TTC549 (cell line): ENCODE results near the gene CPXM2.

Experiments
- FAIRE-seq: peaks from 2 replicates; lab custom pipeline; 2012; peaks lifted over from hg19 to GRCh38; lab: Jason Lieb, UNC

Gene CPXM2

GRCh38 chr10:123847686-123848432 is 43.7 kb downstream of the CPXM2 start:
- FAIRE-seq, result no peak

DNA sequence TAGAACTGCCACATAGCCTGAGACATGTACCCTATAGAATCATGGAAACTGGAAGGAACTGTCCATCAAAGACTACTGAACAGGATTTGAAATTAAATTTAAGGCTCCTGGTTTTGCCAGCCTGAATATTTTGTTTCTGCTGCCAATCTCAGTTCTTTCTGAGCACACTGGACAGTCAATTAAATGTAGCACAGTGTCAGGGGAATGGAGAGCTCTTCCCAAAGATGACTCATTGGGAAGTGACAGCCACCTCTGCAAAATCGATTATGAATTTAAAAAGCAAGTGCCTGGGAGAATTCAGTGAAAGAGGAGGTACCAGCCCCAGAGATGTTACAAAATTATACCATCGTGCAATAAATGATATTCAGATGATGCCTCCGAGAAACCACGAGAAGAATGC is 47.8 kb downstream of the CPXM2 start:
- no peak for FAIRE-seq

- no peak for FAIRE-seq
These were observed 48.8 kb downstream of the CPXM2 start for GRCh38 chr10:123842692-123843385.

DNA sequence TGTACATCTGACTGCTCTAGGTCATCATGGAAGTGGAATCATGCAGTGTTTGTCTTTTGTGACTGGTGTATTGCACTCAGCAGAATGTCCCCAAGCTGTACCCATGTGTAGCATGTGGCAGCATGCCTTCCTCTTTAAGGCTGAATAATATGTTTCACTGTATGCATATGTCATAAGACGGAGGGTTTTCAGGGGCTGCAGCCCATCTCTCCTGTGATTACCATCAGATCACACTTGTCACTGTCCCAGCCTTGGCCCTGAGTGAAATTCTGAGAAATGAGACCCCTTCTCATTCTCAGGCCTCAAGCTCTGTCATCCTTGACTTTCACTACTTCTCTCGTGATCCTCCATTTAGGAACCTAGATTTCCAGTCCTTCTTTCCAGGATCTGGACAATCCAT is 50.0 kb downstream of the CPXM2 start:
- FAIRE-seq, result no peak

DNA sequence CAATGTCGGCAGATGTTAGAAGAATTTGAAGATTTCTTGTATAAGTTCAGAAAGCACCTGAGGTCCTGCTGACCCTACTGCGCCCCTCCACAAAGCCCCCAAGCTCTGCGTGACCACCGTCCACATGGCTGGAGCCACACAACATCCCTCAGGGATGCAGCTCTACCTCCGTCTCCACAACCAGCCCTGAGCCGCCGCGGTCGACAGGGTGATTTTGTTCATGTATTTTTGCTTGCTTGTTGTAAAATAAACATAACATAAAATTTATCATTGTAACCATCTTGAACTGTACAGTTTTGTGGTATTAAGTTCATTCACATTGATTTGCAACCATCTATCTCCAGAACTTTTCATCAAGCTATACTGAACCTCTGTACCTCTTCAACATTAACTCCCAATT is 50.5 kb downstream of the CPXM2 start:
- FAIRE-seq, result no peak

GRCh38 chr10:123840714-123841113 is 50.9 kb downstream of the CPXM2 start:
- FAIRE-seq, result no peak

GRCh38 chr10:123838596-123839310 is 52.9 kb downstream of the CPXM2 start:
- FAIRE-seq, result no peak

GRCh38 chr10:123837756-123838155 is 53.9 kb downstream of the CPXM2 start:
- no peak for FAIRE-seq

- FAIRE-seq, result no peak
These were observed 55.0 kb downstream of the CPXM2 start for GRCh38 chr10:123836418-123837145.

DNA sequence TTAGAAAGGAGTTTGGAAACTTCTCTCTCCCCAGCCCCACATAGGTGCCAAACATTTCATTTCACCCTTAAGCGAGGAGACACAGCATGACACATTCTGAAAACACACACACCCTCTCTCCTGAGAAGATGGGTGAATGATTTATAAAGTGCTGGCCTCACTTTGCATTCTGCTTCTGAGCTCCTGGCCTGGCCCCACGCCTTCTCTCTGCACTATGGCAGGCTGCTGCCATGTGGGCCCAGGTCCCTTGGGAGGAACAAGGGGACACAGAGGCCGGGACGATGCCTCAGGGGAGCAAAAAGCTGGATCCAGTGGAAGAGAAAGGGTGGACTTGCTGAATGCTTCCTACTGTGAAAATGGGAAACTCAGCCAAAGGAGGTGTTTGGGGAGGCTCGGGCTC is 56.0 kb downstream of the CPXM2 start:
- FAIRE-seq, result no peak

DNA sequence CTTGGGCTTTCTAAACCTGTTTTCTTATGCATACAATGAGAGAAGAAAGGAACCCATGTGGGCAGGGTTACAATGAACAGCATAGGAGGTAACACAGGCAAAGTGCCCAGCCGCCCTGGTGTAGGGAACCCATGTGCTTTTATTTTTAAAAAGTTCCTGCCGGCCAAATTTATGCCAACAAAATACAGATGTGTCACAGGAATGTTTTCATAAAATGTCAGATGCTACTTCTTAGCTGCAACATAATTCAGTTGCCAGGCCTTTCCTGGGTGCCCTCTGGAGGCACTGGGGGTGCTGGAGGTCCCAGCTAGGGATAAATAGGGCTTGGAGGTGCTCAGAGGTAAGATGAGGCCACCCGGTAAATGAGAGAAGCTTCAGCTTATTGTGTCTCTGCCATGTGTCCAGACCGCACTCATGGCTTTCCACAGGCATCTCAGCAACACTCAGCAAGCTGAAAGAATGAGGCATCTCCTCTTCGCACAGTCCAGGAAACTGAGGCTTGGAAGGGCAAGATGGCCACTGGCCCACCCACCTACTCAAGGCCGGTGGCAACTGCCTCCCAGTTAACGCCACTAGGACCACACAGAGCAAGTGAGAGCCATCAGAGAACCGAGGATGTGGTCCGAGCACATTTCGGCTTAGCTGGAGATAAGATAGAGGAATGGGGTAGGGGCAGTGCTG is 58.3 kb downstream of the CPXM2 start:
- no peak for FAIRE-seq

DNA sequence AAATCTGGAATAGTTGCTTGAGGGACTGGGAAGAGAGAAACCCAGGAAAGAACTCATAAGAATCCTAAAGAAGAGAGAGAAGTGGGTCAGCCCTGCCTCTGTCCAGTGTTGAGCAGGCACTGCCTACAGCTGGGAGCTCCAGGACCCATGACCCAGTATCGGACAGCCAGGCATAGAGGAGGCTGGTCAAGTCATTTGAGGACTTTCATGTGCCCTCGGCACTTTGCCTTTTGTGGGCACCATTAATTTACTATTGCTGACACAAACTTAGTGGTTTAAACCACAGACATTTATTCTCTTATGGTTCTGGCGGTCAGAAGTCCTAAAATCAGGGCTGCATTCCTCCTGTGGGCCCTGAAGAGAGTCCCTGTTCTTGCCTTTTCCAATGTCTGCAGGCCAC is 60.3 kb downstream of the CPXM2 start:
- FAIRE-seq, result no peak

GRCh38 chr10:123821136-123821535 is 70.5 kb downstream of the CPXM2 start:
- FAIRE-seq, result no peak

DNA sequence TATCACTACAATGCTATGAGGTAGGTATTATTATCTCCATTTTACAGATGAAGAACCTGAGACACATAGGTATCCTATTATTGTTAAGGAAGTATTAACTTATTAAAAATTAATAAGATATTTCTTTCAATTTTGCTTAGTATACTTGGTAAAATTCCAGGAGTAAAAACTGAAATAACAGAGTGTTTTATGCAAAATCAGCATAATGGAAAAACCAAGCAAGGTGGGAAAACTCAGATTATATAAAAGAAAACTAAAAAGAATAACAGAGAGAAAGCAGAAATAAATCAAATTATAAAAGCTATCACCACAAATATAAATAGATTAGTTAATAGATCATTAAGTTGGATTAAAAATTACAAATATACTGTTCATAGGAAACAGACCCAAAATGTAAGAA is 82.0 kb downstream of the CPXM2 start:
- no peak for FAIRE-seq

DNA sequence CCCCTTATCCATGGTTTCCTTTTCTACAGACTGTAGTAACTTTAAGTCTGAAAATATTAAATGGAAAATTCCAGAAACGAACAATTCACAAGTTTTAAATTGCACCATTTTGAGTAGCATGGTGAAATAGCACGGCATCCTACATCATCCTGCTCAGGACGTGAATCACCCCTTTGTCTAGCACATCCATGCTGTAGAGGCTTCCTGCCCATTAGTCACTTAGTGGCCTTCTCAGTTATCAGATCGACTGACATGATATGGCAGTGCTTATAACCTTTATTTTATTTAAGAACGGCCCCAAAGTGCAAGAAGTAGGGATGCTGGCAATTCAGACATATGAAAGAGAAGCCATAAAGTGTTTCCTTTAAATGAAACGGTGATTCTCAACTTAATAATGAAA is 82.7 kb downstream of the CPXM2 start:
- no peak for FAIRE-seq

- FAIRE-seq, result no peak
These were observed 83.3 kb downstream of the CPXM2 start for GRCh38 chr10:123808286-123808685.

GRCh38 chr10:123807444-123808035 is 84.1 kb downstream of the CPXM2 start:
- FAIRE-seq, result no peak

- no peak for FAIRE-seq
These were observed 86.9 kb downstream of the CPXM2 start for GRCh38 chr10:123804716-123805115.

DNA sequence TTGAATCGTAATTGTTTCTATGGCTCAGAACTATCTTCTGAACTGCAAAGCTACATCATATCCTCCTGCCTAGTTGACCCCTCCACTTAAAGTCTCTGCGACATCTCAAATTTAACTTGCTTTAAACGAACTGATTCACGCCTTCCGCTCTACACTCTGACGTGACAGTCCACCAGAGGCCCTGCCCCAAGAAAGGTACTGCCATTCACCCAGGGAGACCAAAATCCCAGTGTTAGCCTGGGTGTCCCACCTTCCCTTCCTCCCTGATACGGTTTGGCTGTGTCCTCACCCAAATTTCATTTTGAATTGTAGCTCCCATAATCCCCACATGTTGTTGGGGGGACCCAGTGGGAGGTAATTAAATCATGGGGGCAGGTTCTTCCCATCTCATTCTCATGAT is 90.8 kb downstream of the CPXM2 start:
- no peak for FAIRE-seq

DNA sequence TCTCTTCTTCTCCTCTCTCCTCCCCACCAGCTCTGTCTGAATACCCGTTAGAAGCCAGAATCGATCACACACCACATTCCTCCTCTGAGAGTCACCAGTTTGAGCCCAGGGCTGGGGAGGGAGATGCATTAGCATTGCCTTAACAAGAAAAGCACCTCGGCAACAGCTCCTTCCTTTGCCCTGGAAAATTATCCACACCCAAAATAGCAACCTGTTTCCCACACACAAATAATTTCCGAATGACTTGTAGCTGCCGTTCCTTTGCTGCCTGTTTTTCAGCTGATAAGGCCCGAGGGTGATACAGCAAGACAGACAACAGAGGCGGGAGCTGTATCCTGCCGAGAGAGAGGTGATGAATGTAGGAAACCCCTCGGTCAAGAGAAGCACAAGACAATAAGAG is 91.3 kb downstream of the CPXM2 start:
- FAIRE-seq, result no peak

GRCh38 chr10:123798856-123799255 is 92.8 kb downstream of the CPXM2 start:
- no peak for FAIRE-seq

DNA sequence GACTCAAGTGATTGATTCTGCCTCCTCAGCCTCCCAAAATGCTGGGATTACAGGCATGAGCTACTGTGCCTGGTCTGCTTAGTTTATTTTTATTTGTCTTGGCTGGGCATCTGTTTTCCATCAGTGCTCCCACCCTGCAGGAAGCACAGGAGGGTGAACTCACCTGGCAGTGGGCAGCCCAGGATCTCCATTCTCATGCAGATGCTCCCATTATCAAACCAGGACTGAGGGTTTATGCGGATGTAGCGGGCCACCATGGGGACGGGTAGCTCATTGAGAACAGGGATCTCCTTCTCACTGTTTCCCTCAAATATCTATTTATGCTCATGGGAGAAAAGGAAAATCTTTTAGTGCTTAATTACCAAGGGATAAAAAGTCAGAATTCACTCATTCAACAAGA is 93.8 kb downstream of the CPXM2 start:
- FAIRE-seq, result no peak
